GM12892 (cell line): ENCODE data around the gene PAWR.

Experiments used
- POLR2A ChIP-seq: IDR thresholded peaks from 2 replicates; pipeline ENCODE4 v1.6.1; 2011; ENCODE audit warnings: low read depth, low read length, control low read depth
- POLR2AphosphoS5 ChIP-seq: IDR thresholded peaks from 2 replicates; pipeline ENCODE4 v1.6.1; 2011; ENCODE audit warnings: low read depth, low read length, control low read depth

DNA sequence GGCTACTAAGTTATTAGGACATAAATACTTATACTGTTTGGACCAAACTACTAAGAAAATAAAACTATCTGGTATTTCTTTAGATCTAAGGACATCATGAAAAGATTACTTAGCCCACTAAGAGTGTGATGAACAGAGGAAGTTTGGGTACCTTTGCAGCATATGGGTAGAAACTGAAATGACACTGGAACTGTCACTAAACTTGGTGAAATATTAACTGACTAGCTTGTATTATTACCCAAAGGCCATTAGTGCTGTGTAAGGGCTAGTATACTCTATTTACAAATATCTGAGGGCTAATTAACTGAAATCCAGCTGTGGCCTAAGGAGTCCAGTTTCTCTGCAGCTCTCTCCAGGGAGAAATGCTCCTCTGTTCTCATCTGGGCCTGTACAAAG, 45.5 kb downstream of the PAWR start:
- TF ChIP-seq POLR2AphosphoS5 (no peak), POLR2A (no peak)
